T47D (cell line): ENCODE data around the gene ZNF112.
"Not testable (repeated sequence)": the region's sequence is repeated elsewhere in the genome, so short reads cannot be mapped to it uniquely, and the experiment has no call there.

ENCODE experiments used
- DNase-seq, 2 experiments: peaks; one replicate each; pipeline versions ENCODE4 v3.0.0 to v3.0.0-alpha.2; 2011 to 2012; ENCODE audit warnings: low read depth in 1 of 2, low spot score in 1 of 2
- JUND ChIP-seq: IDR thresholded peaks from 2 replicates; pipeline ENCODE4 v1.6.1; 2012; ENCODE audit warnings: low read depth
- in situ Hi-C: cut with HindIII; loops from 2 replicates; pipeline ENCODE4 v1.10.0; 2016; ENCODE audit warnings: low sequenced_read_pairs, low pct_unique_long_range_greater_than_20kb

The ZNF112 gene

GRCh38 chr19:44356383-44357111 lies at the start of gene ZNF112:
TSS of gene ZNF112 (minus strand) at chr19:44356680. CDS start at chr19:44340539, 16,141 bp downstream.
- in situ Hi-C loops = no loop called here
- peak; percentile 4 to 95 for DNase-seq
- no peak for TF ChIP-seq JUND

DNA sequence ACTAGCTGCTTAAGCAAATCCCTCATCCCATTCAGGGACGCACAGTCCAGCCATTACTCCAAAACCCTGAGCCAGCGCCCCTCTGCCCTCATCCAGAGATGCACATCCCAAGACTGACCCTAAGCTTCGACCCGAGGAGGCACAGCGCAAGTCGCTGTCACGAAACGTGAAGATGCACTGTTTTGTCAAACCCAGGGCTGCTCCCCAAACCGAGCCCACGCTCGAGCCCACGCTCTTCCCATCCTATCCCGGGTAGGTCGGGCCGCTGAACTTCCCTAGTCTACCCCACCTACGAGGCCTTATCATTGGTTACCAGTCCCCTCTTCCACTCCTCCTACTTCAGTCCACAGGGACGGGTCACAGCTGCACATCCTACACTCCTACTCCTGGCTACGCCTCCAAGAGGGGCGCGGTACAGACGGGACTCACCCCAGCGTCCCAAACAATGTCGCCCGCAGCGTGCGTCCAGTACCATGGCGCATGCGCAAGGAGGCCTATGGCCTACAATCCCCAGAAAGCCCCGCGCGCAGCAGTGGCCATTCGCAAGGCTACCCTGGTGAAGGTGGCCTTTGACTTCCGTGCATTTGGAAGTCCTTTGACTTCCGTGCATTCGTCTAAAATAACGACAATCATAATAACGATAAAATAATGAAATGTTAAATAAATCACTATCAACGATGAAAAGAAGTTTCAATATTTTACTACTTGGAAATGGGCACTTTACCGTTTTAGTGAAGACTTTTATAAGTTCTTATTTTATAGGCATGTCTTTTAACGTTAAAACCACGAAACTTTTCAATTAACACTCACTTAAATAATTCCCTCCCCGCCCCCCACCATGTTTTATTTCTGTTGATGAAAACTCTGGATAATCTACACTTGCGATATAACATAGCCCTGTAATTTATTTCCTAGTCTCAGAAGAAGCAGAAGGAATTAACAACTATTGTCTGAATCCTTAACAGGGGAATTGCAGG lies 44.9 kb upstream of the ZNF112 start, which contains the start of gene ZNF285:
TSS of gene ZNF285 (minus strand) at position 470 of the 977 bp plus-strand sequence. CDS start 4,395 bp downstream, outside the sequence.
- in situ Hi-C loops = no loop called here
- TF ChIP-seq JUND = no peak
- peak; percentile 71 to 93 for DNase-seq

GRCh38 chr19:44389268-44389667 lies 32.8 kb upstream of the ZNF112 start:
- DNase-seq, in situ Hi-C loops: not testable (repeated sequence)

DNA sequence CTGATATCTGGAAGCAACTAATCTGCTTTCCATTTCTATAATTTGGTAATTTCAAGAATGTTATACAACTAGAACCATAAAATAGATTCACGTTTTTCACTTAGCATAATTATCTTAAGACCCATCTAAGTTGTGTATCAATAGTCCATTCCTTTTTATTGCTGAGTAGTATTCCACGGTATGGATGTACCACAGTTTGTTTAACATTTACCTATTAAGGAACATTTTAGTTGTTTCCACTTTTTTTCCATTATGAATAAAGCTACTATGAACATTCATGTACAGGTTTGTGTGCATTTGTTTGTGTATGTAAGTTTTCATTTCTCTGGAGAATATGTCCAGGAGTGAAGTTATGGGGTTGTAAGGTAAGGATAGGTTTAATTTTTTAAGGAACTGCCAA lies 18.3 kb upstream of the ZNF112 start:
- no peak for TF ChIP-seq JUND
- in situ Hi-C loops = no loop called here
- no peak for DNase-seq

DNA sequence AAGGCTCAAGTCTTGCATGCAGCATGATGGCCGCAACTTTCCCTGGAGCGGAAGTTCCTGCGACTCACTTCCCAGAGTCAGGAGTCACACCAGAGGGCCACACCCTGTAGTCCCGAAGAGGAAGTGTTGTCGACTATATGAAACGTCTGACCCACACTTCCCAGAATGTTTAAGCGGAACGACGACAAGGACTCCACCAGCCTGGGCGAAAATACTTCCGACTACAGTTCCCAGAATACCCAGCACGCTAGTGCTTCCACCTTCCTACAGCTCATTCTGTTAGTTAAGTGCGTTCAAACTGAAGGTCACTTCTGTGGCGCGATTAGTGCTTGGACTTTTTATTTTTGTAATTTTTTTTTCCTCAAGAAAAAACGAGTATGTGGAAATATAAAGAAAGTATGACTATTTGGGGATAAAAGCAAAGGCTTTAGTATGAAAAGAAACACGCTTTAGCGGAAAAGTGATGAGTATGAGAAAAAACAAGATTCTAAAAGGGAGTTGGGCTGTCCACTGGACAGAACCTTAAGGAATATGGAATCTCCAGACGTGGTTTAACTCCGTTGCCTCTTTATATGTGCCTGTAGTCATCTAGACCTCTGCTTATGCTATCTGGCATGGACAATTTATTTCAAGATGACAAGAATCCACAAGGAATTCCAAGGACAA lies 15.5 kb upstream of the ZNF112 start:
- TF ChIP-seq JUND = no peak
- DNase-seq = no peak
- in situ Hi-C loops = no loop called here

GRCh38 chr19:44367024-44367423 lies 10.5 kb upstream of the ZNF112 start:
- no peak for TF ChIP-seq JUND
- peak in 1 of 2 experiments; percentile 22 for DNase-seq
- in situ Hi-C loops = no loop called here

GRCh38 chr19:44346556-44346955 lies 9.9 kb downstream of the ZNF112 start:
- no peak for TF ChIP-seq JUND
- in situ Hi-C loops = no loop called here
- DNase-seq = no peak

DNA sequence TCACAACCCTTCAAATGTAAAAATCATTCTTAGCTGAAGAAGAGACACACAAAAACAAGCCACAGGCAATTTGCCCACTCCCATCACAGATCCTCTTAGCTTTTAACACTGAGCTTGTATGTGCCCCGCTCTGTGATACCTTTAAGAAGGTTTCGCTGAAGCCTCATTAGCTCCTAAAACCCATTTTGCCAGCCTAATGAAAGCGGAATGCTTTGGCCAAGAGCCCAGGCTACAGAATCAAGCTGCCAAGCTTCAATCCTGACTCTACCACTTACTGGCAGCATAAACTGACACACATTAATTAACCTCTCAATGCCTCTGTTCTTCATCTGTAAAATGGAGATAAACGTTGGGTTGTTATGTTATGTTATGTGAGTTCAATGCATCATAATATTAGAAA lies 10.5 kb downstream of the ZNF112 start:
- no peak for TF ChIP-seq JUND
- DNase-seq = no peak
- in situ Hi-C loops = no loop called here

- in situ Hi-C loops = no loop called here
Measured at GRCh38 chr19:44344255-44344654, 12.2 kb downstream of the ZNF112 start.

DNA sequence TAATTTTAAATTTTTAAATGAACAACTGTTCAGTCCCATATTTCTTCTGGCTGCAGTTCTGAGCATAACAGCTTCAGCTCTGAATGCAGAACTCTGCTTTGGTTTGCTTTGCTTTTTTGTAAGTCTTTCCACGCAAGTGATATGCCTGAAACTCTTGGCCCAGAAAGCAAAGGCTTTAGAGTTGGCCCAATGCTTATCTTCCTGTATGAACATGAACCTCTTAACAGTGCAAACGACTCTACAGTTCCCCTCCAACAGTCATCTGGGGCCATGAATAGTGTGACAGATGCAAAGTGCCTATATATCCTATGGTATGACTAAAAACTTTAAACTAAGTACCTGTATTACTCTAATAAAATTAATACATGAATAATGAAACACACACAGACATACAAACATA lies 14.7 kb downstream of the ZNF112 start:
- no peak for TF ChIP-seq JUND
- no peak for DNase-seq
- in situ Hi-C loops = no loop called here

More at GRCh38 chr19:44344255-44344654, 12.2 kb downstream of the ZNF112 start:
- TF ChIP-seq JUND = no peak
- no peak for DNase-seq

GRCh38 chr19:44334639-44335038 lies 21.8 kb downstream of the ZNF112 start:
- in situ Hi-C loops, DNase-seq: not testable (repeated sequence)

GRCh38 chr19:44332145-44332544 lies 24.3 kb downstream of the ZNF112 start:
- in situ Hi-C loops = no loop called here
- no peak for DNase-seq
- no peak for TF ChIP-seq JUND
